Measurements from ENCODE around the gene POP4. TPM values are rescaled to one million over a fixed set of nuclear protein-coding genes. Genes with fewer than 3 reads are reported as not detected.

The POP4 gene
- polyA plus RNA-seq, 3 donors from 2014 or later = 174 to 222 (median 184) TPM

DNA sequence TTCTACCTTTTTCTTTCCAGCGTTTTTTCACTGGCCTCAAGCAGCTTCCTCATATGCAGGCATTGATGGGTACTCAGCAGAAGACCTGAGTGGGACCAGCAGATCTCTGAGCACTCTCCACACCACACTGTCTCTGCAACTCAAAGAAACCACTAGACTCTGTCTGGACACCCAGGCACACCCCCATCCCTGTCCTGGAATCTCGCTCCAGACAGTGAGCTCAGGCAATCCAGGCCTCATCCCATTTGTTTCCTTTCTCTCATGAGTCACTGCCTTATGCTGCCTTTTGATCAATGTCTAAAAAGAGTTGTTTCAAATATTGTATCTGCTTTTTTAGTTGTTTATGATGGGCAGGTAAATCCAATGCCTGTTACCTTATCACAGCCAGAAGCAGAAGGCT is 19.7 kb upstream of the POP4 start:
- Mint-ChIP-seq H3K4me1 (peaks cover 6 to 8% of the 10 kb centered on the region in 2 donors), H3K4me3 (no peak overlapping the region), H3K36me3 (no peaks in the 10 kb centered on the region), H3K27me3 (ENCODE audit: low read depth in 3 of 3) (peaks cover 6 to 10% (median 9%) of the 10 kb centered on the region in 3 donors), H3K27ac (peak overlapping the region in 2 of 6 donors; percentile 86 to 92), H3K9me3 (peaks cover 0 to 3% (median 0%) of the 10 kb centered on the region in 6 donors)
- no peak for DNase-seq

DNA sequence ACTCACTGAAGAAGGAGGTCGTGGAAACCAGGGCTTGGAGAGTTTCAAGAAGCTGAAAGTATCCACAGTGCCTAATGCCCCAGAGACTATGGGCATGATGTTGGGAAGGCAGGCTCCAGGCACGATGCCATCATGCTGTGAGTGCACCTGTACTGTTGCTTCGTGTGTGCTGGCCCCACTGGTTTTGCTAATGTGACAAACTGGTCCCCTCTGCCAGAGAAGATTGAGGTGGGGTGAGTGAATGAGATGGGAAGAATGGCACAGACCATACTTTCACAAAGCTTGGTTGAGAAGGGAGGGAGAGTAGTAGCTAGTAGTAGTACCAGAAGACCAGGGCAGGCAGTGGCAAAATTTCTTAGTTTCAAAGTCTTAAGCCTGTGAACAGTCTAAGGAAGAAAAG is 19.0 kb upstream of the POP4 start:
- DNase-seq = no peak
- Mint-ChIP-seq H3K27me3 (ENCODE audit: low read depth in 3 of 3) (peaks cover 5 to 10% (median 6%) of the 10 kb centered on the region in 3 donors), H3K36me3 (no peaks in the 10 kb centered on the region), H3K4me1 (peaks cover 6 to 8% of the 10 kb centered on the region in 2 donors), H3K9me3 (peaks cover 0 to 3% (median 0%) of the 10 kb centered on the region in 6 donors), H3K27ac (peak overlapping the region in 3 of 6 donors; percentile 6 to 92 (median 86)), H3K4me3 (peak overlapping the region in 1 of 5 donors; percentile 46)

DNA sequence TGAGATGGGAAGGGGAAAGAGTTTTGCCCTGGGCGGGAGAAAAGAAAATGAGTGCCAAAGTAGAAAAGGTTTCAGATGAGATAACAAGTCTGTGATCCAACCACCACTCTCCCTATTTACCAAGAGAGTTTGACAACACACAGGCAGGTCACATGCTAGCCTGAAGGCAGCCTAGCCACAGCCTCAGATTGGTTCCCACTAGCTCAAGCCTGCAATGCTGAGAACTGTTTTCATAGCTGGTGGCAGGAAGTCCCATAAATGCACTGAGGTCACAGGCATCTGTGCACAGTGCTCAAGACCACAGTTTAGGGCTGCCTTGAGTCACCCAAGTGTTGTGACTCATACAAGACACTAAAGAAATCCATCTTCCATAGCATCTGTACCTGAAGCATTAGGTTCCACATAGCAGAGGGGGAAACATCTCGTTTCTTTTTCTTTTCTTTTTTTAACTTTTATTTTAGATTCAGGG is 18.5 kb upstream of the POP4 start:
- peak in 2 of 3 donors; percentile 22 to 75 for DNase-seq
- peaks cover 5 to 10% (median 9%) of the 10 kb centered on the region in 3 donors for H3K27me3 Mint-ChIP-seq (ENCODE audit: low read depth in 3 of 3)
- no peaks in the 10 kb centered on the region for H3K36me3 Mint-ChIP-seq
- peak overlapping the region in 1 of 5 donors; percentile 53 for H3K4me3 Mint-ChIP-seq
- peaks cover 0 to 3% (median 0%) of the 10 kb centered on the region in 6 donors for H3K9me3 Mint-ChIP-seq
- H3K27ac Mint-ChIP-seq = peak overlapping the region in 4 of 6 donors; percentile 4 to 92 (median 46)
- H3K4me1 Mint-ChIP-seq = peaks cover 6 to 8% of the 10 kb centered on the region in 2 donors

DNA sequence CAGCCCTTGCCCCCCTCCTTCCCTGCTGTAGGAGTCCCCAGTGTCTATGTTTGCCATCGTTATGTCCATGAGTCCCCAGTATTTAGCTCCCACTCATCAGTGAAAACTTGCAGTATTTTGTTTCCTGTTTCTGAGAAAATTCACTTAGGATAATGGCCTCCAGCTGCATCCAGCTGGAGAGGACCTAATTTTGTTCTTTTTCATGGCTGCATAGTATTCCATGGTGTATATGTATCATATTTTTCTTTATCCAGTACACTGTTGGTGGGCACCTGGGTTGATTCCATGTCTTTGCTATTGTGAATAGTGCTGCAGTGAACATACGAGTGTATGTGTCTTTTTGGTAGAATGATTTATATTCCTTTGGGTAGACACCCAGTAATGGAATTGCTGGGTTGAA is 18.0 kb upstream of the POP4 start:
- H3K9me3 Mint-ChIP-seq = peaks cover 0 to 3% (median 0%) of the 10 kb centered on the region in 6 donors

DNA sequence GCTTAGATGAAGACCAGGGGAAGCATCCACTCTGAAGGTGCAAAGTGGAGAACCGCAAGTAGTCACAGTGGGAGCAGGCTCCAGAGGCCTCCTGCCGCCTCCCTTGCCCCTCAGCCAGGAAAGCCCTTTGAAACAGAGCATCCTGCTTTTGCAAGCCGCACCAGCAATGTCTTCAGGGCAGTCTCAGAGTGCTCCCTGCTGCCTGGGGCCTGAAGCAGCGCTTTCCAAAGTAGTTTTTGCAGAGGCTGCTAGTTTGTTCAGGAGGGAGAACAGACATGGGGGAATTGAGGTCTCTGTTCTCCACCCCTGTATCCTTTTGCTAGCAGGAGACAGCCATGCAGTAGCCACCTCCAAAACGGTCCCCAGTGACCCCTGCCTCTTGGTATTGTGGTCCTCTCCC is 15.8 kb upstream of the POP4 start:
- Mint-ChIP-seq H3K4me1 (peaks cover 6 to 8% of the 10 kb centered on the region in 2 donors), H3K9me3 (peaks cover 0 to 2% (median 0%) of the 10 kb centered on the region in 6 donors), H3K36me3 (no peaks in the 10 kb centered on the region), H3K27me3 (ENCODE audit: low read depth in 3 of 3) (peaks cover 7 to 20% (median 12%) of the 10 kb centered on the region in 3 donors), H3K27ac (no peak overlapping the region), H3K4me3 (no peak overlapping the region)
- DNase-seq = no peak

More for the DNA sequence above, 18.0 kb upstream of the POP4 start:
- peak overlapping the region in 2 of 6 donors; percentile 86 to 92 for H3K27ac Mint-ChIP-seq
- DNase-seq = no peak
- H3K4me3 Mint-ChIP-seq = no peak overlapping the region
- H3K27me3 Mint-ChIP-seq (ENCODE audit: low read depth in 3 of 3) = peaks cover 9 to 10% (median 9%) of the 10 kb centered on the region in 3 donors
- H3K4me1 Mint-ChIP-seq = peaks cover 6 to 8% of the 10 kb centered on the region in 2 donors
- H3K36me3 Mint-ChIP-seq = no peaks in the 10 kb centered on the region

DNA sequence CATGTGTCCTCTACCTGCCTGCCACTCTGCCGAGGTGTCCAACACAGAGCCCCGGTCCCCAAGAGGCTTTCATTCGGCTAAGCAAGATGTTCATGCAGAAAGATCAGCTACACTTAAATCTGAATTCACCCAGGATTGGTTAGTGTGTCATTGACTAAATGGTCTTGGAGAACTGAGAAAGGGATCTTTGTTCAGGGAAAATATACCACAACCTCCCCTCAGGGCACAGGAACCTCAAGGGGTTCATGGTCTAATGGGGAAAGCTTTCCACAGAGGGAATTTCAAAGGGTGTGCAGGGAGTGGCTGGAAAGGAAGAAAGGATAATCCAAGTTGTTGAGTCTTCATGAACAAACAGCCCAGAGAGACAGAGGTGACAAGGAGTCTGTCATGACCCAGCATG is 14.4 kb upstream of the POP4 start:
- H3K4me3 Mint-ChIP-seq = no peak overlapping the region
- peaks cover 0 to 2% (median 0%) of the 10 kb centered on the region in 6 donors for H3K9me3 Mint-ChIP-seq
- peaks cover 7 to 25% (median 15%) of the 10 kb centered on the region in 3 donors for H3K27me3 Mint-ChIP-seq (ENCODE audit: low read depth in 3 of 3)
- no peak overlapping the region for H3K27ac Mint-ChIP-seq
- no peaks in the 10 kb centered on the region for H3K36me3 Mint-ChIP-seq
- H3K4me1 Mint-ChIP-seq = peaks cover 6 to 8% of the 10 kb centered on the region in 2 donors
- no peak for DNase-seq

DNA sequence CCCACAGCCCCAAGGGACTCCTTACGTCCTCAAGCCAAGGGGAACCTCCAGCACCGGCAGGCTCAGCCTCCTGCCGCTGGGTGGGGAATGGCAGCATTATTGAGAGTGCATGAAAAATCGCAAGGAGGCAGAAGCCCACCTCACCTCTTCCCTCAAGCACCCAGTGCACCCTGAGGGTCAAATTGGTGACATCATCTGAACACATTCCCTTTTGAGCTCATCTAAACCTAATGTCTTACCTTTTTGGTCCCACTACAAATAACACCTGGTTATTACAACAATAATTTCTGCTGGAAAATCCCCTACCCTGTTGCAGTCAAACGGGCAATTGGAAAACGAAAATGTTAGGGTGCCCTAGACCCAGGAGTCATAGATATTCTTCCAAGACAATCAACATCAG is 12.2 kb upstream of the POP4 start:
- Mint-ChIP-seq H3K36me3 (no peaks in the 10 kb centered on the region), H3K27ac (no peak overlapping the region), H3K4me3 (no peak overlapping the region), H3K27me3 (ENCODE audit: low read depth in 3 of 3) (peaks cover 13 to 23% (median 13%) of the 10 kb centered on the region in 3 donors), H3K9me3 (peaks cover 0 to 2% (median 0%) of the 10 kb centered on the region in 6 donors), H3K4me1 (no peaks in the 10 kb centered on the region)
- DNase-seq = no peak

DNA sequence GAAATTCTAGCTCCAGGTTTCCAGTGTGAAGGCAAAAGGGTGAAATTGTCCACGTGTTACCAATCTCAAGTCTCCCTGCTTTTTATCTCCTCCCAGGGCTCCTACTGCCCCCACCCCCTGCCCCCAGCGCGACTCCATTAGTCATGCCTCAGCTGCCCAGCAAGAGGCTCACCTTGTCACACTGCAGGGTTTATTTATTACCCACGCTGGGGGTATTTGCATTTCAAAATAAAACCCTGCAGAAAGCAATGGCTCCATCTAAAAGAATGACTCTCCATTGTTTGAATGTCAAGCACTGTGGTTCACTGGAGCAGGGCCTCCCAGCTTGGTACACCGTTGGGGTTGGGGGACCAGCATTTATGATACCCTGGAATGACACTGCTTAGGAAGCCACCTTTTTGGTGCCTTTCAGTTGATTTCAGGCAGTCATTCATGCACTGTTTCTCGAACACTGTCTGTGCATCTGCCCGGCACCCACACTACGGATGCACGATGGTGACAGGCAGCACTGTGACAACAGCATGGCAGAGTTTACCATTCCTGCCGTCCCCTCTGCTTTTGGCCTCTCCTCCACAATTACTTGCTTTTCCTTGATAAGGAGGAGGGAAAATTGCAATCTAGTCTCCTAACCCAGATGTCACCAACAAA is 9.9 kb upstream of the POP4 start:
- Mint-ChIP-seq H3K9me3 (no peaks in the 10 kb centered on the region), H3K27me3 (ENCODE audit: low read depth in 3 of 3) (peaks cover 10 to 21% (median 11%) of the 10 kb centered on the region in 3 donors), H3K27ac (no peak overlapping the region), H3K4me3 (no peak overlapping the region), H3K36me3 (no peaks in the 10 kb centered on the region), H3K4me1 (no peaks in the 10 kb centered on the region)
- DNase-seq = no peak

DNA sequence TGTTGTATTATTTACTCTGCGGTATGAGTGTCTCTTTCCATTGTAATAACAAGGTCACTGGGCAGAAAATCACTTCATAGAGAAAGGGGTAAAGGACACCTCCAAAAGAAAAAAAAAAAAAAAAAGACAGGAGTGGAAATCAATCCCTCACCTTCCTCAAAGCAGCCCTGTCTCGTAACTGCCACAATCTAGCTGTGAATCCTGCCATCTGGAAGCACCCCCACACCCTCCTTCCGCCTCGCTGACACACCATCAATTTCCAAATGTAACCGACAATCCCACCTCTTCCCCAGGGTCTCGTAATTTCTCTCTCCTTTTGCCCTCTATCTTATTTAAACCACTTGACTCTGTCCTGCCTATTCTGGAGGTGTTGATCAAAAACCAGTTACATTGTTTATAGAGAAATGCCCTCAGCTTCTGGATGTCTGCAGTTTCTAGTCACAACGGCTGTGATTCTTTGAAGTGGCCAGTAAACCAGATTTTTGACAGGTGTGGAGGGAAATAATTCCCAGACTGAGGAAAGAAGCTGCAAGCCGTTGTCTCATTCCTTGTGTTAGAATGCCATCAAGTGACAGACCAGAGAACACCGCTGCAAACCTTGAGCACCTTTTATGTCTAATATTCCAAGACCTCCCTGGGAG is 9.1 kb upstream of the POP4 start:
- no peak overlapping the region for H3K27ac Mint-ChIP-seq
- H3K4me1 Mint-ChIP-seq = no peaks in the 10 kb centered on the region
- no peak overlapping the region for H3K4me3 Mint-ChIP-seq
- H3K27me3 Mint-ChIP-seq (ENCODE audit: low read depth in 3 of 3) = peaks cover 7 to 21% (median 11%) of the 10 kb centered on the region in 3 donors
- H3K9me3 Mint-ChIP-seq = no peaks in the 10 kb centered on the region
- H3K36me3 Mint-ChIP-seq = no peaks in the 10 kb centered on the region
- DNase-seq = no peak

DNA sequence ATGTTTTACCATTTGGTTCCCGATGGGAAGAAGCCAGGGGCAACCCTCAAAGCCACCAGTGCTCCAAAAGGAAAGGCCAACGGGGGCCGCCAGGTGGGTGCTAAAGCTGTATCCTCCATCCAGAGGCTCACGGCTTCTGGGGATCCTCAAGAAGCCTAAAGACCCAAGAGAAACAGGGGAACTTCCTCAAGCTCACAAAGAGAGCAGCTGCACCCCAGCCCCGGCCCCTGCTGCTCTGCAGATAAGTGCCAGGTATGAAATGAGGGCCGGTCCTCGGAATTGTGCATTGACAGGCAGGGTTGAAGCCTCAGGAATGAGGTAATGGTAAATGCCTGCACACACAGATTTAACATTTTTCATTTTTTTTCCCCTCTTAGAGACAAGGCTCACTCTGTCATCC is 8.0 kb upstream of the POP4 start:
- H3K36me3 Mint-ChIP-seq = no peaks in the 10 kb centered on the region
- no peak overlapping the region for H3K4me3 Mint-ChIP-seq
- no peaks in the 10 kb centered on the region for H3K4me1 Mint-ChIP-seq
- peaks cover 9 to 17% (median 9%) of the 10 kb centered on the region in 3 donors for H3K27me3 Mint-ChIP-seq (ENCODE audit: low read depth in 3 of 3)
- no peak for DNase-seq
- no peak overlapping the region for H3K27ac Mint-ChIP-seq
- no peaks in the 10 kb centered on the region for H3K9me3 Mint-ChIP-seq

DNA sequence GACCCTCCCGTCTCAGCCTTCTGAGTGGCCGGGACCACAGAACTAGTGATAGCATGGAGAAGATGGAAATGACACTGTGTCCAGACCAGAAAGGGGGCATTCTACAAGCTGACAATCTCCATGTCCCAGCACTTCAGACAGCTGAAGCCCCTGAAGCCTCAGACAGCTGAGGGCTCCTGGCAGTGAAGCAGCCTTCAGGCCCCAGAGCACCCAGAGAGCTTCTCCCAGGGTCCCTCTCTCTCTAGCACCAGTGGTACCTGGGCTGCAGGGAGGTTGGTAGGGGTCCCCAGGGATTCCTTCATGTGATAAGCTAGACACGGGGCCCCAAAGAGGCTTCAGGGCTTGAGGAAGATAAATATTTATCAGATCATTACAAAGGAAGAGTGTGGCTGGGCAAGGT is 7.6 kb upstream of the POP4 start:
- H3K36me3 Mint-ChIP-seq = no peaks in the 10 kb centered on the region
- H3K4me1 Mint-ChIP-seq = no peaks in the 10 kb centered on the region
- no peak overlapping the region for H3K27ac Mint-ChIP-seq
- peaks cover 8 to 15% (median 11%) of the 10 kb centered on the region in 3 donors for H3K27me3 Mint-ChIP-seq (ENCODE audit: low read depth in 3 of 3)
- no peak for DNase-seq
- H3K4me3 Mint-ChIP-seq = no peak overlapping the region
- no peaks in the 10 kb centered on the region for H3K9me3 Mint-ChIP-seq

DNA sequence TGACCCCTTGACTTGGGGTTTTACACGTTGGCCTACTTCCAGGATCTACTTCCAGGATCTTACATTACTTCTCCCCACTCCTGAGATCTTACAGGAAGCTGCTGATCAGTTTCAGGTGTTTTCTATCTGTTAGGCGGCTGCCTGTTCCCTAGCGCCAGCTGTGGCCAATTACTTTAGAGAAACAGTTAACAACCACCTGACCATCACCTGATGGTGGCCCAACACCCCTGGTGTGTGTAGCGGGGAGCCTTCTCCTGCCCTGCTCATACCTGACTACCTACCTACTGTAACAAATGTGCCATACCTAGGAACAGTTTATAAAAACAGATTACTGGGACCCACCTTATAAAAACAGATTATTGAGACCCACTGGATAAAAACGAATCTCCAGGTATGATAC is 2.8 kb upstream of the POP4 start:
- H3K36me3 Mint-ChIP-seq = no peaks in the 10 kb centered on the region
- peaks cover 17 to 24% of the 10 kb centered on the region in 2 donors for H3K4me1 Mint-ChIP-seq
- no peak overlapping the region for H3K4me3 Mint-ChIP-seq
- H3K27me3 Mint-ChIP-seq (ENCODE audit: low read depth in 3 of 3) = peaks cover 8 to 15% (median 12%) of the 10 kb centered on the region in 3 donors
- no peaks in the 10 kb centered on the region for H3K9me3 Mint-ChIP-seq
- no peak for DNase-seq
- H3K27ac Mint-ChIP-seq = peak overlapping the region in 2 of 6 donors; percentile 12 to 34

DNA sequence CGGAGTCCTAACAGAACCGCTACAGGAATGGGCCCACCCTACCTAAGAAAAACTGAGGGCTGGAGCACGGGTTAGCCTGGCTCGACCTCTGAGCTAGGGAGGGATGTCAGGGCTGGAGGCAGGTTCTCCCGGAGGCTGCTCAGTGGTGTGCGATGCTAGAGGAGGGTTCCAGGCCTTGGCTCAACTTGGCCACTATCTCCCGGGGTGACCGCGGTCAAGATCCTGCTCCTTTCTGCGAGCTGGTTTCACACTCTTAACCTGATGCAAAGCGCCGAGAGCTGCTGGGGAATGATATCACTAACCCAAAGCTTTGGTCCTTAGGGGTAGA is 301 bp downstream of the POP4 start:
- Mint-ChIP-seq H3K4me3 (peak overlapping the region; percentile 93 to 100 (median 98)), H3K9me3 (no peaks in the 10 kb centered on the region), H3K27me3 (ENCODE audit: low read depth in 3 of 3) (peaks cover 8 to 14% (median 12%) of the 10 kb centered on the region in 3 donors), H3K36me3 (peaks cover 5 to 17% (median 9%) of the 10 kb centered on the region in 3 donors), H3K4me1 (peaks cover 36 to 47% of the 10 kb centered on the region in 2 donors), H3K27ac (peak overlapping the region; percentile 98 to 100 (median 99))
- DNase-seq = no peak

DNA sequence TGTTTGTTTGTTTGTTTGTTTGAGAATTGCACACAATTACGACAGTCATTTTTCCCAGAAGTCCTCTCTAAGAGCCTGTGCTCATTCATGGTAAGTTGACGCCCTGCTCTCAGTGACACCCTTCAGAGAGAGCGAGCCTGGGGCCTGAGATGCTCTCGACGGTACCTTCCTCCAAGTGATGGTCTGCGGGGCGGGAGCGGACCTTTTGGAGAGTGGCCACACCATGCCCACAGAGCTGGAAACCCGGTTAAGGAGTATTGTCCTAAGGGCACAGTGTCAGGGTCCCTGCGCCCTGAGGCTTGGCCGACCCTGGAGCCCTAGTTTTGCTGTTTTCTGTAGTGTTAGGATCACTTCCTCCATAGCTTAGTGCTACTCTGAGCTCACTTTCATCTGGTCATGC is 3.6 kb downstream of the POP4 start:
- Mint-ChIP-seq H3K4me1 (peaks cover 39 to 53% of the 10 kb centered on the region in 2 donors), H3K36me3 (peaks cover 15 to 39% (median 27%) of the 10 kb centered on the region in 3 donors), H3K9me3 (no peaks in the 10 kb centered on the region), H3K27ac (peak overlapping the region; percentile 40 to 91 (median 81)), H3K27me3 (ENCODE audit: low read depth in 3 of 3) (peaks cover 8 to 12% (median 10%) of the 10 kb centered on the region in 3 donors), H3K4me3 (peak overlapping the region in 2 of 5 donors; percentile 26 to 61)
- no peak for DNase-seq

Data from immature natural killer cell (primary cell).